PFSK-1 (cell line): ENCODE results near the gene MPIG6B.

Experiments
- FOXP2 ChIP-seq: optimal IDR thresholded peaks from 2 replicates; pipeline ENCODE3; 2011; ENCODE audit warnings: borderline replicate concordance, control low read depth, inconsistent platforms; ENCODE audit not compliant: insufficient read depth; ENCODE audit errors: extremely low read length, extremely low read depth
- POLR2AphosphoS5 ChIP-seq: IDR thresholded peaks from 2 replicates; pipeline ENCODE4 v1.6.1; 2012; ENCODE audit warnings: low read depth, mild to moderate bottlenecking, control low read depth, low read length, moderate library complexity

DNA sequence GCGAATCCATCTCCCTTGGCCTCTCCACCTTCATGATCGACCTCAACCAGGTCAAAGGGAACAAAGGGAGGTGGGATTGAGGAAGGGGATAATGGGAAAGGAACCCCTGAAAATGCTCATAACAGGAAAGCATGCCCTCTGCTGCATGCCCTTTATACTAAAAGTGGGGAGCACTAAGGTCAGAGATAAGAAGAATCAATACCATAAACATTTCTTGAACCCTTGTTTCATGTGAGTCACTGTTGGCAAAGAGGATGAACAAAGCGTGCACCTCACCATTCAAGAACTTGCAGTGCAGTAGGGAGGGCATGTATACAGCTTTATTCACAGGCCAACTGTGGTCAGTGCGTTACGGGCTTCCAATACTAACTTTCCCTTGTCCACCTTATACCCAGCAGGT is 37.6 kb downstream of the MPIG6B start:
- TF ChIP-seq FOXP2 (no peak), POLR2AphosphoS5 (no peak)
